Endothelial cell of umbilical vein (primary cell): ENCODE measurements around the gene CEP128. TPM values are rescaled to one million over a fixed set of nuclear protein-coding genes. Genes with fewer than 3 reads are reported as not detected.

Experiments
- BruUV-seq: library from RNA; stranded (reverse); fragments of 400-500 nt; replicated peaks from 2 replicates; lab custom pipeline; 2021; lab: Mats Ljungman, UMichigan
- CTCF ChIA-PET: fragments of 300-600, 350-600 bp; sonication (Branson Sonifier 250); formaldehyde crosslinking; loops from one replicate; lab custom pipeline; 2021; ENCODE audit warnings: antibody characterized with exemption, inconsistent platforms; lab: Charles Lee
- POLR2A ChIA-PET: fragments of 300-600, 350-600 bp; sonication (Branson Sonifier 250); formaldehyde crosslinking; loops from one replicate; lab custom pipeline; 2021; ENCODE audit warnings: antibody characterized with exemption, inconsistent platforms; lab: Charles Lee
- DNase-seq: peaks from one replicate; pipeline ENCODE4 v3.0.0-alpha.2; 2011; ENCODE audit warnings: low read depth, low spot score
- FAIRE-seq: peaks from 2 replicates; lab custom pipeline; 2011; peaks lifted over from hg19 to GRCh38; lab: Jason Lieb, UNC
- H2AFZ ChIP-seq: 2 replicates; pipeline ENCODE4 v1.6.0; 2012; ENCODE audit warnings: low read depth, low read length, control low read depth, inconsistent platforms
- H3K27ac ChIP-seq: 2 replicates; pipeline ENCODE4 v1.5.1; 2011; ENCODE audit warnings: low read depth, mild to moderate bottlenecking, control low read depth, low read length, moderate library complexity; ENCODE audit not compliant: insufficient read depth
- H3K27me3 ChIP-seq, 2 experiments: 2 replicates each; pipeline versions ENCODE4 v1.6.0 to v1.6.1; 2011; ENCODE audit warnings: low read length in 2 of 2, mixed read lengths in 1 of 2; ENCODE audit not compliant: control insufficient read depth in 2 of 2, insufficient read depth in 2 of 2
- H3K36me3 ChIP-seq, 2 experiments: 2 replicates in 1 of 2; 3 replicates in 1 of 2; pipeline ENCODE4 v1.5.1; 2011; ENCODE audit warnings: low read length in 2 of 2, mild to moderate bottlenecking in 1 of 2, moderate library complexity in 1 of 2; ENCODE audit not compliant: control insufficient read depth in 2 of 2, insufficient read depth in 2 of 2; ENCODE audit errors: extremely low read depth in 1 of 2
- H3K4me1 ChIP-seq: 3 replicates; pipeline ENCODE4 v1.5.1; 2011; ENCODE audit warnings: mild to moderate bottlenecking, low read length; ENCODE audit not compliant: control insufficient read depth, insufficient read depth; ENCODE audit errors: extremely low read depth
- H3K4me2 ChIP-seq: 2 replicates; pipeline ENCODE4 v1.6.1; 2011; ENCODE audit warnings: low read length, control low read depth, mixed read lengths; ENCODE audit not compliant: insufficient read depth
- H3K4me3 ChIP-seq, 3 experiments: fragments of 200-600 bp in 1 of 3; sonication (generic), shearing (Covaris generic) in 1 of 3; replicated peaks in 1 of 3; 2 replicates each; pipeline ENCODE4 v1.5.1; 2011 to 2016; ENCODE audit warnings: control low read depth in 3 of 3, low read length in 3 of 3, mild to moderate bottlenecking in 2 of 3, inconsistent platforms in 1 of 3, low read depth in 1 of 3, moderate library complexity in 1 of 3; ENCODE audit not compliant: insufficient read depth in 1 of 3
- H3K79me2 ChIP-seq: 2 replicates; pipeline ENCODE4 v1.6.0; 2012; ENCODE audit warnings: low read length, inconsistent platforms; ENCODE audit not compliant: control insufficient read depth, insufficient read depth
- H3K9ac ChIP-seq: replicated peaks from 2 replicates; pipeline ENCODE3; 2011; ENCODE audit warnings: low read length, control low read depth; ENCODE audit not compliant: insufficient read depth; ENCODE audit errors: extremely low read depth
- H3K9me1 ChIP-seq: replicated peaks from 3 replicates; pipeline ENCODE4 v1.6.0; 2011; ENCODE audit warnings: mild to moderate bottlenecking, low read length; ENCODE audit not compliant: control insufficient read depth, insufficient read depth; ENCODE audit errors: extremely low read depth
- H3K9me3 ChIP-seq: replicated peaks from 2 replicates; pipeline ENCODE4 v1.5.1; 2012; ENCODE audit warnings: low read length, inconsistent platforms; ENCODE audit not compliant: control insufficient read depth, insufficient read depth
- H4K20me1 ChIP-seq: replicated peaks from 2 replicates; pipeline ENCODE3; 2011; ENCODE audit warnings: mild to moderate bottlenecking, low read length; ENCODE audit not compliant: control insufficient read depth, insufficient read depth; ENCODE audit errors: extremely low read depth
- EZH2 ChIP-seq: IDR thresholded peaks from 2 replicates; pipeline ENCODE4 v1.6.1; 2012; ENCODE audit warnings: borderline replicate concordance, low read depth, mild to moderate bottlenecking, moderate library complexity, low read length, inconsistent platforms; ENCODE audit not compliant: severe bottlenecking
- FOS ChIP-seq: IDR thresholded peaks from 2 replicates; pipeline ENCODE4 v1.6.1; 2011; ENCODE audit warnings: mild to moderate bottlenecking, low read length, moderate library complexity, borderline replicate concordance; ENCODE audit not compliant: insufficient read depth
- GATA2 ChIP-seq: IDR thresholded peaks from 2 replicates; pipeline ENCODE4 v1.7.0; 2011; ENCODE audit warnings: low read depth, mild to moderate bottlenecking, moderate library complexity, mixed read lengths, low read length; ENCODE audit not compliant: insufficient read length, insufficient read depth
- JUN ChIP-seq: IDR thresholded peaks from 2 replicates; pipeline ENCODE4 v1.6.1; 2011; ENCODE audit warnings: borderline replicate concordance, low read depth; ENCODE audit not compliant: insufficient read length, insufficient read depth
- MYC ChIP-seq: IDR thresholded peaks from one replicate; pipeline ENCODE4 v1.6.1; 2011; ENCODE audit warnings: mild to moderate bottlenecking, low read depth, low read length
- POLR2A ChIP-seq: IDR thresholded peaks from 2 replicates; pipeline ENCODE4 v1.6.1; 2012; ENCODE audit warnings: low read depth, mild to moderate bottlenecking, control low read depth, low read length
- POLR2AphosphoS5 ChIP-seq: IDR thresholded peaks from 2 replicates; pipeline ENCODE4 v1.6.1; 2012; ENCODE audit warnings: low read depth, mild to moderate bottlenecking, control low read depth, low read length, moderate library complexity; ENCODE audit not compliant: insufficient read depth
- dilution Hi-C: fragments of 300-500 bp; cut with MboI; formaldehyde crosslinking; loops from one replicate; pipeline ENCODE4 v1.15.0; 2019; ENCODE audit warnings: low sequenced_read_pairs; ENCODE audit not compliant: extremely low pct_ligation_motif_present
- intact Hi-C: fragments of 100-400 bp; cut with micrococcal nuclease; formaldehyde crosslinking; loops from one replicate; pipeline ENCODE4 v1.10.0; 2022
- polyA plus RNA-seq, 4 experiments: library from polyadenylated mRNA; depleted of rRNA in 3 of 4; stranded (reverse) in 3 of 4; unstranded in 1 of 4; fragments of >200 nt; gene quantifications; 2 replicates each; pipeline versions ENCODE4 v1.2.1 to v1.2.3, GENCODE V29; 2011 to 2012; ENCODE audit warnings: missing spikeins in 1 of 4
- total RNA-seq: library from RNA; stranded (reverse); gene quantifications from 2 replicates; pipeline ENCODE4 v1.2.3, GENCODE V29; 2021
- TF ChIP-seq, protein P1 (sequence below), 2 donors: IDR thresholded peaks; 1 replicate in 1 of 2; 2 replicates in 1 of 2; pipeline ENCODE4 v1.5.1; 2011; ENCODE audit warnings: low read length in 2 of 2, mild to moderate bottlenecking in 2 of 2, moderate library complexity in 2 of 2, control low read depth in 1 of 2, inconsistent platforms in 1 of 2, low read depth in 1 of 2; ENCODE audit not compliant: insufficient read depth in 1 of 2; ENCODE audit errors: extremely low read depth in 1 of 2
- TF ChIP-seq, protein P2 (sequence below): IDR thresholded peaks from 2 replicates; pipeline ENCODE4 v1.6.1; 2011; ENCODE audit not compliant: insufficient read depth, insufficient read length

Gene CEP128
- total and polyA plus RNA-seq, 2 donors (not counting 3 experiments of a cell fraction or from before 2014, with no cell fraction given) = 0.91 to 23.7 TPM

DNA sequence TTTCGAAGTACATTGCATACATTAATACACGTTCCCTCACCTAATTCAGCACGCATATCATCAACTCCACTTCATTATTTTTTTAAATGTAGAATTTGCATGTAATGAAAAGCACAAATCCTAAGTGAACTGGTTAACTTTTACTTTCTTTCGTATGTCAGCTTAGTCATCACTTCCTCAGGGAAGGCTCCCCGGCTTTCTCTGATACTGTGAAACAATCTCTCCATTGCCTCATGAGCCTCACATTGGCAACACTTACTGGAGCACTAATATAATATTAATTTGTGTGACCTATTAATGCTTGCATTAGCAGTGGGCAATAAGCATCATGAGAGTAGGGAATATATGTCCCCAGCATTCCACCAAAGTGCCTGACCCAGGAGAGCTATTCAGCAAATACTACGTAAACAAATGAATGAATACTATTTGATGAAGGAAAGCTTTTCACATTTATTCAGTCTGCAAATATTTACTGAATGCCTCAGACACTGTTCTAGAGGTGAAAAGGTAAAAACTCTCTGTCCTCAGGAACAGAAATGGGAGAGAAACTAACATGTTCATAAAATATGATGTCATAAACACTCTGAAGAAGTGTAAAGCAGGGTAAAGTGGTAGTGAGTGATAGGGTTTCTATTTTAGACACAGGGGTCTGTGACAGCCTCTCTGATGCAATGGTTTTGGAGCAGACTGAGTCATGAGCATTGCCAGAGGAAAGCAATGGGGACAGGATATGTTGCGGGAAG, 402.7 kb downstream of the CEP128 start:
- CTCF ChIA-PET = no interaction called here

More for the DNA sequence above, 402.7 kb downstream of the CEP128 start:
- DNase-seq (no peak), FAIRE-seq (peak; percentile 28)
- POLR2A ChIA-PET = no interaction called here
- Histone ChIP-seq H3K9ac (no peak overlapping the region), H3K27ac (no peak overlapping the region), H4K20me1 (no peaks in the 10 kb centered on the region), H3K9me3 (no peaks in the 10 kb centered on the region), H3K9me1 (no peaks in the 10 kb centered on the region), H3K79me2 (no peaks in the 10 kb centered on the region), H3K4me2 (no peak overlapping the region), H3K4me3 (no peak overlapping the region), H3K27me3 (no peaks in the 10 kb centered on the region), H2AFZ (no peak overlapping the region), H3K4me1 (no peaks in the 10 kb centered on the region), H3K36me3 (no peaks in the 10 kb centered on the region)
- no TSS peak for BruUV-seq
- TF ChIP-seq GATA2 (no peak), POLR2AphosphoS5 (no peak), FOS (no peak), JUN (no peak), MYC (no peak), EZH2 (no peak), POLR2A (no peak)
- TF ChIP-seq, protein P1, sequence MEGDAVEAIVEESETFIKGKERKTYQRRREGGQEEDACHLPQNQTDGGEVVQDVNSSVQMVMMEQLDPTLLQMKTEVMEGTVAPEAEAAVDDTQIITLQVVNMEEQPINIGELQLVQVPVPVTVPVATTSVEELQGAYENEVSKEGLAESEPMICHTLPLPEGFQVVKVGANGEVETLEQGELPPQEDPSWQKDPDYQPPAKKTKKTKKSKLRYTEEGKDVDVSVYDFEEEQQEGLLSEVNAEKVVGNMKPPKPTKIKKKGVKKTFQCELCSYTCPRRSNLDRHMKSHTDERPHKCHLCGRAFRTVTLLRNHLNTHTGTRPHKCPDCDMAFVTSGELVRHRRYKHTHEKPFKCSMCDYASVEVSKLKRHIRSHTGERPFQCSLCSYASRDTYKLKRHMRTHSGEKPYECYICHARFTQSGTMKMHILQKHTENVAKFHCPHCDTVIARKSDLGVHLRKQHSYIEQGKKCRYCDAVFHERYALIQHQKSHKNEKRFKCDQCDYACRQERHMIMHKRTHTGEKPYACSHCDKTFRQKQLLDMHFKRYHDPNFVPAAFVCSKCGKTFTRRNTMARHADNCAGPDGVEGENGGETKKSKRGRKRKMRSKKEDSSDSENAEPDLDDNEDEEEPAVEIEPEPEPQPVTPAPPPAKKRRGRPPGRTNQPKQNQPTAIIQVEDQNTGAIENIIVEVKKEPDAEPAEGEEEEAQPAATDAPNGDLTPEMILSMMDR (IDR thresholded peaks at IDR 0.05; ENCODE audit: extremely low read depth in 1 of 2, insufficient read depth in 1 of 2, low read depth in 1 of 2, low read length in 2 of 2) = no peak
- TF ChIP-seq, protein P2, sequence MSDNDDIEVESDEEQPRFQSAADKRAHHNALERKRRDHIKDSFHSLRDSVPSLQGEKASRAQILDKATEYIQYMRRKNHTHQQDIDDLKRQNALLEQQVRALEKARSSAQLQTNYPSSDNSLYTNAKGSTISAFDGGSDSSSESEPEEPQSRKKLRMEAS = no peak
- intact Hi-C loops (no loop called here), dilution Hi-C loops (no loop called here)
